HG02610 (cell line): Measurements from ENCODE around the gene HTR3D.
"Not testable (repeated sequence)": the region's sequence is repeated elsewhere in the genome, so short reads cannot be mapped to it uniquely, and the experiment has no call there.

ENCODE experiments used
- ATAC-seq: cut with Tn5 transposase; IDR thresholded peaks from one replicate; pipeline ENCODE4 v1.9.1; 2021; ENCODE audit warnings: mild to moderate bottlenecking, moderate library complexity; ENCODE audit not compliant: unreplicated experiment

Gene HTR3D

DNA sequence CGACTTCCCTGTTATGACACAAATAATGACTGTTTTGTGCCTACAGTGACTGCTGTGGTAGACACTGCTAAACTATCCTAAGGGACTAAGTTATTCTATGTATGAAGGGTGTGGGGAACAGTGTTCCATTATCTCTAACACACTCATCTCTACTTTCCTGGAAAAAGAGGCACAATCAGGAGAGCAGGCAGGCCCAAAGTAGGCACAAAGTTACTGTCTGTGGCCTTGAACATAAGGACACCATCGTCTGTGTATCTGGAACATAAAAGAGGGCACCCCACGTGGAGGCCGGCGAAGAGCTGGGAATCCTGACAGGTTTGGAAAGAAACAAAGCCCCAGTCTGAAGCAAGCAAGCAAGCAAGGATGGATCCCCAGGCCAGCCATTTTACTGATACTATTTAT is 15.4 kb upstream of the HTR3D start:
- no peak for ATAC-seq

DNA sequence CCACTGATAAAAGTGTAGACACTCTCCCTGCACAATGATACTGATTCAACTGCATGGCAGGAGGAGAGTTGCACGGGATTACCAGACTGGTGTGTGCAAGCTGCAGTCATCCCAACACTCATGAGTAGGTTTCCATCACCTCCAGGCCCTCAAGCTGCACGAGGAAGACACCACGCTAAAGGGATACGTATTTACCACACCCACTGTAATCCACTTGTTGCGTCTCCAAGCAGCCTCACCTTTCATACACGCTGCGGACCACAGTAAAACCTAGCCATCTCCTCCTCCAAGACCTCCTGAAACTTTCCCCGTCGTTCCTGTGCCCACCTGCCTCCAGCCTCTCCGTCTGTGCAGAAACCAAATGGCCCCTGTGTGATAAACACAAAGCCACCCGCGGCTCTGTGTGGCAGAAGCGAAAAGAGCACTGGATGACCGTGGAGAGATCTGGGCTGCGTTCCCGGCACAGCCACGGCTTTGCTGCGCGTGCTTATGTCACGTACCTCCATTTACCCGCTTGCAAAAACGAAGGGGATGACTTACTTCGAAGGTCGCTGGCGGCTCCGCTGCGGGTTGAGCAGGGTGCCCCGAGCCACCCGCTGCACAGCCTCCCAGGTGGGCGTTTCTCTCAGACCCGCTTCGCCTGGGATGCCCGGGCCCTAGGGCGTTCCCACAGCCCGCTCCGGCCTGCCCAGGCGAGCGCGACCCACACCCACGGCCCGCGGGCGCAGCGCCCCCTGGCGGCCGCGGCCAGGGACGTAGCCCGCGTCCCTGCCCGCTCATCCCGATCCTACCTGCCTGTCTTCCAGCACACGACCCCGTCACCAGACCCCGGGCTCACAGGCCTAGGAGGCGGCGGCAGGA is 14.5 kb upstream of the HTR3D start:
- ATAC-seq: peak; percentile 81

DNA sequence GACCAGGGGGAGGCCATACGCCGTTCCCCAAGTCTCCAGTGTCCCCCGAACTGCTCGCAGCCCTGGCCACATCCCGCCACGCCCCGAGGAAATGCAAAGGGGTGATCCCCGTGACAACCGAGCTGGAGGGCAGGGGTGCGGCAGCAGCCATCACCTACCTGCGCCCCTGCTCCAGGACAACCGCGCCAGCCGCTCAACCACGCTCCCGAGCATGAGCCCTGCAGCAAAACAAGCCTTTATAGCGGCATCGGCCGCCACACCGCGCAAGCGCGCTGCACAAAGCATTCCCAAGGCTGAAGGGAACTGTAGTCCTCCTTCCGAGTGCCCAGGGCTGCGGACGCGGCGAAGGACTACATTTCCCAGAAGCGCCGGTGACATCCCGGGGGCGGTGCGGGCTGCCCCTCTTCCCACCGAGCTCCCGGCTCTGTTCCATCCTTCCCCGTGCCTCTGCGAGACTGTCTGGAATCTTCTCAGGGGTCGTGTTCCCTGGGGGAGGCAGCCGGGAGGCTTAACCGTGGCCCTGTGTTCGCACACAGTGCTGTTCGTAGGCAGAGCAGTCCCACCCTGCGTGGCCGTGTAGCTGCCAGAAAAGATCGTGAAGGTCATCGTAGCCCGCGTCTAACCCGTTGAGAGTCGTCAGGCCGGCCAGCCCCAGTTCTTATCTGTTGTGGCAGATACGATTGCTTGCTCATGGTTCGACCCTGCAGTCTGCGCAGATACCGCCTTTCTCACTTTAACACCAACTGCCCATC is 13.7 kb upstream of the HTR3D start, which contains the start of gene ABCC5:
ABCC5 (minus strand) TSS at position 213 of the 752 bp plus-strand sequence. CDS start 3,492 bp downstream, outside the sequence.
- ATAC-seq: peak; percentile 96

DNA sequence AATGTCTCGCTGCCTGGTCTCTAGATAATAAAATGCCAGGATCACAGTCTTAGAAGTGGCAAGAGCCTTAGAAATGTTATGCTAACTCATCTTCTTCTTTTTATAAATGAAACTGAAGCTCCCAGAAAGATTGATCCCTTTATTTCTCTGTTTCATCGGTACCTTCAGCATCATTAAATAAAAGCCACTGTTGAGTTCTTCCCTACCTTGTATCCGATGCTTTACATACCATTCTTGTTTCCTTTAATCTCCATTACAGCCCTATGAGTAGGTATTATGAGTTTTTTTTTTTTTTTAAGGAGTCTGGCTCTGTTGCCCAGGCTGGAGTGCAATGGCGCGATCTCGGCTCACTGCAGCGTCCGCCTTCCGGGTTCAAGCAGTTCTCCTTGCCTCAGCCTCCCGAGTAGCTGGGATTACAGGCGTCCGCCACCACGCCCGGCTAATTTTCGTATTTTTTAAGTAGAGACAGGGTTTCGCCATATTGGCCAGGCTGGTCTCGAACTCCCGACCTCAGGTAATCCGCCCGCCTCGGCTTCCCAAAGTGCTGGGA is 13.0 kb upstream of the HTR3D start:
- no peak for ATAC-seq

DNA sequence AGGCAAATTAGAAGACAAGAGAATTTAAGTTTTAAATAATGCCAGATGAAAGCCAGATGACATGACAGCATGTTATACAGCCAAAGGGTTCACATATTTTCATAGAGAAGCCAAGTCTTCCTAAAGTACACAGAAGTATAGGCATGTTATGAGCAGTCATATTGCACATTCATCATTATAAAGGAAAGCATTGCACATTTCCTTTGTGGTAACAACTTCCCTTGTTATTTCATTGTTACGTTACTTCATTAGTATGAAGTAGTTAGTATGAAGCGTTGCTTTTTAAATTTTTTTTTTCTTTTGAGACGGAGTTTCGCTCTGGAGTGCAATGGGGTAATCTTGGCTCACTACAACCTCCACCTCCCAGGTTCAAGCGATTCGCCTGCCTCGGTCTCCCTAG is 9.2 kb upstream of the HTR3D start:
- no peak for ATAC-seq

DNA sequence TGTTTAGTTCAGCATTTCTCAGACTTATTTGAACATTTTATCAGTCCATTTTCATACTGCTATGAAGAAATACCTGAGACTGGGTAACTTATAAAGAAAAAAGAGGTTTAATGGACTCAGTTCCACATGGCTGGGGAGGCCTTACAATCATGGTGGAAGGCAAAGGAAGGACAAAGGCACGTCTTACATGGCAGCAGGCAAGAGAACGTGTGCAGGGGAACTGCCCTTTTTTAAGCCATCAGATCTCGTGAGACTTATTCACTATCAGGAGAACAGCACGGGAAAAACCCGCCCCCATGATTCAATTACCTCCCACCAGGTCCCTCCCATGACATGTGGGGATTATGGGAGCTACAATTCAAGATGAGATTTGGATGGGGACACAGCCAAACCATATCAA is 6.3 kb upstream of the HTR3D start:
- not testable (repeated sequence) for ATAC-seq

DNA sequence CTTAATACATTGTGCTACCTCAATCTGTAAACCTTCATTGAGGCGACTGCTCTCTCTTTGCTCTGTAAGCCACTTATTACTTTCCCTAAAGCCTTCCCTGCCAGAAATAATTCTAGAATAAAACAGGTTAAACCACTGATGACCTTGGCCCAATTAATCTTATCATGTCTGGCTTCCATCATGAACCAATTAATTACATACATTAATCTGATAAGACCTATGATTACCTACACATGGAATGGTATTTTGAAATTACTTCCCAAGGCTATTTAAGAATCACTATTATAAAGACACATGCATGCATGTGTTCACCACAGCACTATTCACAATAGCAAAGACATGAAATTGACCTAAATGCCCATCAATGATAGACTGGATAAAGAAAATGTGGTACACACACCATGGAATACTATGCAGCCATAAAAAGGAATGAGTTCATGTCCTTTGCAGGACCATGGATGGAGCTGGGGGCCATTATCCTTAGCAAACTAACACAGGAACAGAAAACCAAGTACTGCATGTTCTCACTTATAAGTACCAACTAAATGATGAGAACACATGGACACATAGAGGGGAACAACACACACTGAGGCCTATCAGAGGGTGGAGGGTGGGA is 3.2 kb upstream of the HTR3D start:
- not testable (repeated sequence) for ATAC-seq

DNA sequence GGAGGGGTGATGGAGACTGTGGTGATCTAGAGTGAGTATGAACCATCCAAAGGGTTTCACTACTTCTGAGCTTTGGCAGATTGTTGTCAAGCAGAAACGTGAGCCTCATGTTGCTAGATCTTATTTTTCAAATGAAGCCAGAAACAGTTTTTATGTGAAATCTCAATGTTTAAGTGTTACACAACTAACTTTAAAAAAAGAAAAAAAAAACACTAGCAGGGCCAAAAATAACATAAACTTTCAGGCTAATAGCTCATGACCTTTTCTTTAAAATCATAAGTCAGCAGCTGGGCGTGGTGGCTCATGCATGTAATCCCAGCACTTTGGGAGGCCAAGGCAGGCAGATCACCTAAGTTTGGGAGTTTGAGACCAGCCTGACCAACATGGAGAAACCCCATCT is 2.1 kb upstream of the HTR3D start:
- ATAC-seq: no peak

DNA sequence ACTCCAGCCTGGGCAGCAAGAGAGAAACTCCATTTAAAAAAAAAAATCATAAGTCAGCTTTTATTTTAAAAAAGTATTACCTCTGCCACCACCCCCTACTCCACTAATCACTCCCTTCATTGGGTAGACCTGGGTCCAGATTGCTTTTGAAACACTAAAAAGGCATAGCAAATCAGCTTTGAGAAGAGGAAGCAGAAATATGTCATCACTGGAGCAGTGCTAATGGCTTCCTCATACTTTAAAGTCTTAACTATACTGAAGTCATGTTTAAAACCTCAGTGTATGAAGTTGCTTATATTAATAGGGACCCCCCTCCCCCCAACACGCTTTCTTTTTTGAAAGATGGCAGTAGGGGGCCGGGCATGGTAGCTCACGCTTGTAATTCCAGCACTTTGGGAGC is 1.0 kb upstream of the HTR3D start:
- no peak for ATAC-seq

DNA sequence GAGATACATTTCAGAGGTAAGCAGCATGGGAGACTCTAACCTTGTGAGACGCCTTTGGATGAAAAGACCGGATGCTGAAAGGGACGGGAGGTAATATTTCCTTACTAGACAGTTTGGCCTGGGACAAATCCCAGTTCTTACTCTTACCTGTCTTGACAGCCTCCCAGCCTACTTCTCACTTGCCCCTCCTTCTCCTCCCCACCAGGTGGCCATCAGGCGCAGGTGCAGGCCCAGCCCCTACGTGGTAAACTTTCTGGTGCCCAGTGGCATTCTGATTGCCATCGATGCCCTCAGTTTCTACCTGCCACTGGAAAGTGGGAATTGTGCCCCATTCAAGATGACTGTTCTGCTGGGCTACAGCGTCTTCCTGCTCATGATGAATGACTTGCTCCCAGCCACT is 6.3 kb downstream of the HTR3D start:
- no peak for ATAC-seq

DNA sequence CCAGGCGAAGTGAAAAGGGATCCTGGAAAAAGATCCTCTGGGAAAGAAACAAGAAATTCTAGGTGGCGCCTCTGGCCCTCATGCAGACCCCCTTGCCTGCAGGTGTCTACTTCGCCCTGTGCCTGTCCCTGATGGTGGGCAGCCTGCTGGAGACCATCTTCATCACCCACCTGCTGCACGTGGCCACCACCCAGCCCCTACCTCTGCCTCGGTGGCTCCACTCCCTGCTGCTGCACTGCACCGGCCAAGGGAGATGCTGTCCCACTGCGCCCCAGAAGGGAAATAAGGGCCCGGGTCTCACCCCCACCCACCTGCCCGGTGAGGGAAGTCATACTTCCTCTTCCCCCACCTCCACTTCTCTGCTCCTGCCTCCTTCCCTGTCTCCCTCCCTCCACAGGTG is 6.8 kb downstream of the HTR3D start:
- not testable (repeated sequence) for ATAC-seq

DNA sequence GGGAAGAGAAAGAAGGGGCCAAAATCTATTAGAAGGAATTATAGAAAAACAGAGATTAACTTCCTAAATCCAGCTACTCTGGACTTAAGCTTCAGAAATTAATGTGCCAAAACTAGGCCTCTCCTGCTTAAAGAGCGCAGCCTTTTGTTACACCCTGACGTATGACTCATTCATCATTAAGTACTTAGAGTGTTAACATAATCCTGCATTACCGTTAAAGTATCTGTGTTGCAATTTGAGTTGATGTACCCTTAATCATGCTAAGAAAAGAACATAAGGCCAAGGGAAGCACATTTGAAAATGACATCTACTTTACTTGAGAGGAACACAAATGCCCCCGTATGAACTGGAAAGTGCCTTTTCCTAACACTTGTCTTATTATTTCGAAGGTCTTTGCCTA is 7.9 kb downstream of the HTR3D start:
- ATAC-seq: no peak

DNA sequence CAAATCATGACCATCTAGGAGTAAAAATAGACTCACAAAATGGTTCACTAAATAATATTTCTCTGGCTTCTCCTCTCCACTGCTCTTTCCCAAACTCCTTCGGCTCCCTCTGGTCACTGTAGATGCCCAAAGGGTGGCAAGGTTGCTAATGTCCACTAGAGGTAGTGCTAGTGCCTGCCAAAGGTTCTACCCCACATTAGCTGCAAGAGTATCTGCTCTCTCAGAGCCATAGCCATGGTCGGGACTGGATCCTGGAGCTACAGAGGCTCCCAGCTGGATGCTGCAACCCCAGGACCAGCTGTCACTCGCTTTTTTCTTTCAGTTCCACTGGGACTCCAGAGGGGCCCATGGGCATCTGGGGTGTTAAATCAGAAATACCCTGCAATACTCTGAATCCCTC is 8.5 kb downstream of the HTR3D start:
- no peak for ATAC-seq

DNA sequence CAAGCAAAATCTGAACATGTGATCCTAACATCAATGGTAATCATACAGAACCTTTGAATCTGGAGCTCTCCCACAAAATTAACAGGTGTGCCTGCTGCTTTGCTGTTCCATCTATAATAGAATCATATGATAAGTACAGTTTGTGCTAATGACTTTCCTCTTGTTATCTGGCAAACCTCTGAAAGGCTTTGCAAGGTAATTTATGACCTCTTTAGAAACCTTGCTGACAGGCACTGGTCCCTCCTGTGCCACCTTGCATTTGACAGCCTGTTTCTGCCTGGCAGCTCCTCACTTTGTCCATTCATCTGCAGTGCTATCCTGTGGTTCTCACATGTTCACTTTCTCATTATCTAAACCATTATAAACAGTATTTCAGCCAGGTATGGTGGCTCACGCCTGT is 11.1 kb downstream of the HTR3D start:
- no peak for ATAC-seq

DNA sequence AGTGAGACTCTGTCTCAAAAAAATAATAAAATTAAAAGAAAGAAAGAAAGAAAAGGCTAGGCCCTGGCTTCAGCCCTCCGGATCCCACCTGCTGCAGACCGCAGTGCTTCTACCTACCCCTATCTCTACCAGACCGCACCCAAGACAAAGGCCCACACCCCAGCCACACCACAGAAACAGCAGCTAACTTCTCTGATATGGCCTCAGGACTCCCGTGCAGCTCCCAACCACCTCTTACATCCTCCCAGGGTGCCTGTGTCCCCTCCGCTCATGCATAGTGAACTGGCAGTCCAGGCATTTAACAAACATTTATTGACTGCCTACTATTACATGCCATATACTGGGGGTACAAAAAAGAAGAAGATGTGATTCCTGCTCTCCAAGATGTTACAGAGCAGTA is 14.5 kb downstream of the HTR3D start:
- no peak for ATAC-seq

DNA sequence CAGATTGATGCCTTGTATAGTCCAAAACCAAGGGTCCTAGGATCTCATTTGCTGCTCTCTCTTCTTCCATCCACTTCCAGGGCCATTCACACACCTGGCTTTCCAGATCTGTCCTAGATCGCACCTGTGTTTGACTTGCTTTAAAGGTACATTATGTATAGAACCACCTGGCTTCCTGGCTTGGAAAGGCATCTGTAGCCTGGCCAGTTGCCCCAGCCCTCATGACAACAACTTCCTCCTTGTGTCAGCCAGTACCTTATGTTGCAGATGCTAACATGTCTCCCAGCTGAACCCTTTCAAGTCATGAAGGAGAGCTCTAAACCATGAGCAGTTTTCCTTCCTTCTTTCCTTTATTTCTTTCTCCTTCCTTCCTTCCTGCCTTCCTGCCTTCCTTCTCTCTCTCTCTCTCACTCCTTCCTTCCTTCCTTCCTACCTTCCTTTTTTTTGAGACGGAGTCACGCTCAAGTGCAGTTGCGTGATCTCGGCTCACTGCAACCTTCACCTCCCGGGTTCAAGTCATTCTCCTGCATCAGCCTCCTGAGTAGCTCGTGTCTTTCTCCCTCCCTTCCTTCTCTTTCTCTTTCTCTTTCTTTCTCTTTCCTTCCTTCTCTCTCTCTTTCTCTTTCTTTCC is 18.8 kb downstream of the HTR3D start:
- ATAC-seq: no peak

DNA sequence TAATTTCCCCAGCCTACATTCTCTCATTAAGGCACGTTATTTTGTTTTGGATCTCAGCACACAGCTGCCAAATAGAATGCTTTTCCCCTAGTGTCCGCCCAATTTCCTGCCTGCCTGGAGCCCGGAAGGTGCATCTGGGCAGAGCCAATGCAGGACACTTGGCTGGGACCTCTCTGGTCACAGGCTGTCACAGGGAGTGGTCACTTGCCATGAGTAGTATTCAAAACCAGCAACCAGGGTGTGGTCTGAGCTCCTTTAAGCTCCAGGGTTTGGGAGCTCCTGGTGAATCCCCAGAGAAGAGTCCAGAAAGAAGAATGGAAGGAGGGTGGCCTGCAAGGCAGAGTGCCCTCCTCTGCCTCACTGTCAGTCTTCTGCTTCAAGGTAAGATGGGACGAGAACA is 21.2 kb downstream of the HTR3D start, which contains the start of gene HTR3C:
HTR3C (plus strand) TSS at position 281 of the 400 bp plus-strand sequence; CDS start at position 315, 34 bp downstream.
- ATAC-seq: no peak

DNA sequence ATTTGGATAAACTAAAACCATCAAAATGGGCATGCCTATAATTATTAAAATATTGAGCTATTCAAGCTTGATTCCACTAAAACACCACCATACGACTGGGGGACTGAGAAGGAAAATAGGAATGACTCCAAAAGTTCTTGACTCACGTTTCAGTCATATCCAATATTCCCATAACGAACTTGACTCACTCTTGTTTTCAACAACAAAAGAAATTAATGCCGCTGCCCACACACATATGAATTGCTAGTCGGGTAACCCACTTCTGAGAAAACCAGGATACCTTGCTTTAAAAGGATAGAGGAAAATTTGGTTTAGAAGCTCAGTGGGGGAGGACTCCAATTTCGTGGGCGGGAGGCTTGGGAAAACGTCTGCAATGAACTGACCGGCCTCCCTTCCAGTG is 26.5 kb downstream of the HTR3D start:
- ATAC-seq: no peak

DNA sequence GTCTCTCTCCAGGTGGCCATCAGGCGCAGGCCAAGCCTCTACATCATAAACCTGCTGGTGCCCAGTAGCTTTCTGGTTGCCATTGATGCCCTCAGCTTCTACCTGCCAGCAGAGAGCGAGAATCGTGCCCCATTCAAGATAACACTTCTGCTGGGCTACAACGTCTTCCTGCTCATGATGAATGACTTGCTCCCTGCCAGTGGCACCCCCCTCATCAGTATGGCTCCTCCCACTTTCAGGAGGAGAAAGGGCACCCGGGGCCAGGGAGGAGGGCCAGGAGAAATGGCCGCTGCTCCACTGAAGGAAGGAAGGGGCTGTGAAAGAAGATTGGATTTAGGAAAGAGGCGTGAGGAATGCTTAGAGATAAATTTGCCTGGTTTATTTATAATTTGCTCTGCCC is 27.9 kb downstream of the HTR3D start:
- ATAC-seq: no peak

DNA sequence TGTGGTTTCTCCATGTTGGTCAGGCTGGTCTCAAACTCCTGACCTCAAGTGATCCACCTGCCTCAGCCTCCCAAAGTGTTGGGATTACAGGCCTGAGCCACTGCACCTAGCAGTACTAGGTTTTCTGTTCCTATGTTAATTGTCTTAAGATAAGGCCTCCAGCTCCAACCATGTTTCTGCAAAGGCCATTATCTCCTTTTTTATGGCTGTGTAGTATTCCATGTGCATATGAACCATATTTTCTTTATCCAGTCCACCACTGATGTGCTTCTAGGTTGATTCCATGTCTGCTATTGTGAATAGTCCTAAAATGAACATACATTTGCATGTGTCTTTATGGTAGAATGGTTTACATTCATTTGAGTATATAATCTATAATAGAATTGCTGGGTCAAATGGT is 31.1 kb downstream of the HTR3D start:
- ATAC-seq: no peak

DNA sequence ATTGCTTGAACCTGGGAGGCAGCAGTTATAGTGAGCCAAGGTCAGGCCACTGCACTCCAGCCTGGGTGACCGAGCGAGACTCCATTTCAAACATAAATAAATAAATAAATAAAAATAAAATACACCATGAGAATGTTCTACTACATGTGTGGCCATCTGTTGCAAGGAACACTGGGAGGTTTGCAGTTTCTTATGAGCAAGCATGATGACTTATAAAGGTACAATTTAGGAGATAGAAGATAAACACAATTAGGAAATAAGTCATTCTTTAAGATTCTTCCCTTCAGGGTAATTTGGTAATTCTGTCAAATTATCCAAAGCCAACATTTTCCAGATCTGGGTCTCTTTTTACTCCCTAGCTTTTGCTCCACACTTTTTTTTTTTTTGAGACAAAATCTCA is 34.7 kb downstream of the HTR3D start:
- ATAC-seq: no peak
